Measurements from ENCODE around the gene FARSA. TPM values are rescaled to one million over a fixed set of nuclear protein-coding genes. Genes with fewer than 3 reads are reported as not detected.
"Not testable (repeated sequence)": the region's sequence is repeated elsewhere in the genome, so short reads cannot be mapped to it uniquely, and the experiment has no call there.

Gene FARSA
- total RNA-seq, 1 donor from 2014 or later = 71.6 TPM

- TF ChIP-seq CTCF (IDR thresholded peaks at IDR 0.05; ENCODE audit: partially characterized antibody, unreplicated experiment) = no peak
- peaks cover 7% of the 10 kb centered on the region for H3K4me1 Mint-ChIP-seq (ENCODE audit: low read depth, unreplicated experiment)
- no peaks in the 10 kb centered on the region for H3K36me3 Mint-ChIP-seq (ENCODE audit: unreplicated experiment)
- no peak for DNase-seq
- peaks cover 2% of the 10 kb centered on the region for H3K27me3 Mint-ChIP-seq (ENCODE audit: unreplicated experiment)
- no peak overlapping the region for H3K27ac Mint-ChIP-seq (ENCODE audit: unreplicated experiment)
- peaks cover 7% of the 10 kb centered on the region for H3K9me3 Mint-ChIP-seq (ENCODE audit: unreplicated experiment)
- H3K4me3 Mint-ChIP-seq (ENCODE audit: unreplicated experiment) = no peak overlapping the region
Observed at GRCh38 chr19:12959481-12959880, 26.0 kb upstream of the FARSA start.

- not testable (repeated sequence) for H3K9me3 Mint-ChIP-seq (ENCODE audit: unreplicated experiment); H3K36me3 Mint-ChIP-seq (ENCODE audit: unreplicated experiment); DNase-seq; H3K27me3 Mint-ChIP-seq (ENCODE audit: unreplicated experiment)
- Mint-ChIP-seq H3K27ac (ENCODE audit: unreplicated experiment) (peak overlapping the region; percentile 80), H3K4me1 (ENCODE audit: low read depth, unreplicated experiment) (peaks cover 21% of the 10 kb centered on the region), H3K4me3 (ENCODE audit: unreplicated experiment) (peak overlapping the region; percentile 84)
Observed at GRCh38 chr19:12957389-12957952, 24.0 kb upstream of the FARSA start.

DNA sequence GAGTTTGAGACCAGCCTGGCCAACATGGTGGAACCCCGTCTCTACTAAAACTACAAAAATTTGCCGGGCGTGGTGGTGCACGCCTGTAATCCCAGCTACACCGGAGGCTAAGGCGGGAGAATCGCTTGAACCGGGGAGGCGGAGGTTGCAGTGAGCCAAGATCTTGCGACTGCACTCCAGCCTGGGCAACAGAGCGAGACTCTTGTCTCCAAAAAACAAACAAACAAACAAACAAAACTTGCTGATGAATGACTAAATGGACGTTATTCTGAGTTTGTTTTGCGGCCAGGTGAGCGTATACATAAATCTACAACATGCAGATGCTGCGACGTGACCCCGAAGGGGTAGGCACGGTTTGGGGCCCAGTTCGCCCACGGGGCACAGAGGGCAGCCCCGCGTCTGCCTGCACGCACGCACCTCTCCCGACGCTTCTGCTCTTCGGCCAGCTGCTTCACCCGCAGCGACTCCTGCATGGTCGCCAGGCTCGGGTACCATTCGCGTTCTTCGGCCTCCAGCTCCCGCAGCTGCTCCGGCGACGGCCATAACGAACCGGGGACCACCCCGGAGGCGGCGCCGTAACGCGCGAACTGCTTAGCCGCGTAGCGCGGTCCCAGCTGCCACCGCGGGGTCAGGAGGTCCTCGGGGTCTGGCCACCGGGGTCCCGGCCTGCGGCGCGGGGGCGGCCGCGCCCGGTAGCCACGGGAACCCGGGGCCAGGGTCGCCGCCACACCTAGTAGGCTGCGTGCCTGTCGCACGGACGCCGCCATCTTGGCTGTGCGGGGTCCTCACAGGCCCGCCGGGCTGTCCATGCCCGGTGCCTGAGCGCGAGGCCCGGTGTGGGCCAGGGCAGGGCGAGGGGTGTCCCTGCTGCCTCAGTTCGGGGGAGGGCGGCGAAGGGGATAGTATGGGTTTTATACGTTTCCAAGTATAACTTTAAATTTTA is 23.2 kb upstream of the FARSA start, which contains the start of gene GADD45GIP1:
GADD45GIP1 (minus strand) TSS at position 778 of the 943 bp plus-strand sequence; CDS start at position 767, 11 bp downstream.
- TF ChIP-seq CTCF (IDR thresholded peaks at IDR 0.05; ENCODE audit: partially characterized antibody, unreplicated experiment) = no peak
- peak within 1 kb of the TSS; percentile 95 for H3K4me3 Mint-ChIP-seq (ENCODE audit: unreplicated experiment)
- H3K36me3 Mint-ChIP-seq (ENCODE audit: unreplicated experiment) = no peaks in the 10 kb centered on the region
- peak; percentile 87 for DNase-seq
- peaks cover 23% of the 10 kb centered on the region for H3K4me1 Mint-ChIP-seq (ENCODE audit: low read depth, unreplicated experiment)
- H3K27me3 Mint-ChIP-seq (ENCODE audit: unreplicated experiment) = peaks cover 7% of the 10 kb centered on the region
- H3K27ac Mint-ChIP-seq (ENCODE audit: unreplicated experiment) = peak within 1 kb of the TSS; percentile 84
- H3K9me3 Mint-ChIP-seq (ENCODE audit: unreplicated experiment) = peaks cover 5% of the 10 kb centered on the region

- peak overlapping the region; percentile 84 for H3K27ac Mint-ChIP-seq (ENCODE audit: unreplicated experiment)
- no peak for DNase-seq
- peaks cover 23% of the 10 kb centered on the region for H3K4me1 Mint-ChIP-seq (ENCODE audit: low read depth, unreplicated experiment)
- H3K36me3 Mint-ChIP-seq (ENCODE audit: unreplicated experiment) = no peaks in the 10 kb centered on the region
- peak overlapping the region; percentile 95 for H3K4me3 Mint-ChIP-seq (ENCODE audit: unreplicated experiment)
- peaks cover 8% of the 10 kb centered on the region for H3K27me3 Mint-ChIP-seq (ENCODE audit: unreplicated experiment)
- TF ChIP-seq CTCF (IDR thresholded peaks at IDR 0.05; ENCODE audit: partially characterized antibody, unreplicated experiment) = no peak
- H3K9me3 Mint-ChIP-seq (ENCODE audit: unreplicated experiment) = peaks cover 8% of the 10 kb centered on the region
Observed at GRCh38 chr19:12955996-12956395, 22.5 kb upstream of the FARSA start.

- Mint-ChIP-seq H3K4me1 (ENCODE audit: low read depth, unreplicated experiment) (peaks cover 23% of the 10 kb centered on the region), H3K27ac (ENCODE audit: unreplicated experiment) (peak overlapping the region; percentile 87), H3K4me3 (ENCODE audit: unreplicated experiment) (peak overlapping the region; percentile 95)
- H3K27me3 Mint-ChIP-seq (ENCODE audit: unreplicated experiment); H3K36me3 Mint-ChIP-seq (ENCODE audit: unreplicated experiment); DNase-seq; H3K9me3 Mint-ChIP-seq (ENCODE audit: unreplicated experiment): not testable (repeated sequence)
Observed at GRCh38 chr19:12955575-12955974, 22.1 kb upstream of the FARSA start.

DNA sequence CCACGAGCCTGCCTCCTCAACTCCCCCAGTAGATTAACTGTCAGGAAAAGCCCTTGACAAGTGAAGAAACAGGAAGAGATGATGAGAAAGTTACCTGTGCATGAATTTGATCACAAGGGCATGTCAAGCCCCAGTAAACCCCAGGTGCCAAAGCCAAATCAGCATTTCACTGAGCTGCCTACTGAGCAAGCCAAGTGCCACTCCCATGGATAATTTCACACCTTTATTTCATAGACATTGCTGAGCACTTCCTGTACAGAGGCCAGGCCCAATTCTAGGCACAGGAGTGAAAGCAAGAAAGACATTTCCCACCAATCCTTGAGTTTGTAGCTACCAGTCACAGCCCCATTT is 21.1 kb upstream of the FARSA start:
- DNase-seq = no peak
- Mint-ChIP-seq H3K4me1 (ENCODE audit: low read depth, unreplicated experiment) (peaks cover 23% of the 10 kb centered on the region), H3K27ac (ENCODE audit: unreplicated experiment) (peak overlapping the region; percentile 84), H3K27me3 (ENCODE audit: unreplicated experiment) (peaks cover 9% of the 10 kb centered on the region), H3K4me3 (ENCODE audit: unreplicated experiment) (peak overlapping the region; percentile 81), H3K36me3 (ENCODE audit: unreplicated experiment) (no peaks in the 10 kb centered on the region), H3K9me3 (ENCODE audit: unreplicated experiment) (peaks cover 10% of the 10 kb centered on the region)
- no peak for TF ChIP-seq CTCF (IDR thresholded peaks at IDR 0.05; ENCODE audit: partially characterized antibody, unreplicated experiment)

Data from glutamatergic neuron (in vitro differentiated cells).